Fibroblast of pulmonary artery (primary cell): ENCODE measurements around the gene PHF3.

Experiments used
- DNase-seq: peaks from one replicate; pipeline ENCODE4 v3.0.0-alpha.2; 2010; ENCODE audit warnings: low read depth
- H3K4me3 ChIP-seq: replicated peaks from 2 replicates; pipeline ENCODE4 v1.5.1; 2011; ENCODE audit warnings: low read depth, mild to moderate bottlenecking, control low read depth, low read length, moderate library complexity
- CTCF ChIP-seq: IDR thresholded peaks from 2 replicates; pipeline ENCODE4 v1.5.1; 2011; ENCODE audit warnings: mild to moderate bottlenecking, control low read depth, low read length, inconsistent platforms; ENCODE audit errors: missing control alignments

The PHF3 gene

GRCh38 chr6:63600136-63600535 lies 35.5 kb upstream of the PHF3 start:
- DNase-seq, result no peak
- no peak overlapping the region for H3K4me3 ChIP-seq
- no peak for TF ChIP-seq CTCF

GRCh38 chr6:63609231-63609630 lies 26.4 kb upstream of the PHF3 start:
- DNase-seq, result no peak
- H3K4me3 ChIP-seq, result no peak overlapping the region
- no peak for TF ChIP-seq CTCF

- no peak for DNase-seq
- no peak overlapping the region for H3K4me3 ChIP-seq
- TF ChIP-seq CTCF, result no peak
Measured at GRCh38 chr6:63610944-63611343, 24.7 kb upstream of the PHF3 start.

DNA sequence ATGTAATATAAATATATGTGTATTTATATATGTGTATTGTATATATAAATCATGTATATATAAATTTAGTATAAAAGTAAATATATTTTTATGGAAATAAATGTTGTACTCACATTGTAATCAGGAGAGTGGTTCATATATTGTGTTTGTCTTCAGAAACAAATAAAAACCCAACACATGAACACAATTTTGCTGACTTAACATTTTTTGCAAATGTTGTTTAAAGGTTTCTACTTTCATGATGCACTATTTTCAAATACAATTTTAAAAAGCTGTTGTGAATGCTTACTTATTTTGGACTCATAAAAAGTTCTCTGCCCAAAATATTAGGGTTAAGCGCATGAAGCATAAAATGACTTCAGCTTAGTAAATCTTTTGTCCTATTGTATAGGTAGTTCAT lies 24.0 kb upstream of the PHF3 start:
- no peak for TF ChIP-seq CTCF
- no peak for DNase-seq
- H3K4me3 ChIP-seq, result no peak overlapping the region

GRCh38 chr6:63615590-63615989 lies 20.0 kb upstream of the PHF3 start:
- no peak overlapping the region for H3K4me3 ChIP-seq
- no peak for TF ChIP-seq CTCF
- no peak for DNase-seq

- no peak for TF ChIP-seq CTCF
- H3K4me3 ChIP-seq, result no peak overlapping the region
- DNase-seq, result no peak
Measured at GRCh38 chr6:63624091-63624490, 11.5 kb upstream of the PHF3 start.

DNA sequence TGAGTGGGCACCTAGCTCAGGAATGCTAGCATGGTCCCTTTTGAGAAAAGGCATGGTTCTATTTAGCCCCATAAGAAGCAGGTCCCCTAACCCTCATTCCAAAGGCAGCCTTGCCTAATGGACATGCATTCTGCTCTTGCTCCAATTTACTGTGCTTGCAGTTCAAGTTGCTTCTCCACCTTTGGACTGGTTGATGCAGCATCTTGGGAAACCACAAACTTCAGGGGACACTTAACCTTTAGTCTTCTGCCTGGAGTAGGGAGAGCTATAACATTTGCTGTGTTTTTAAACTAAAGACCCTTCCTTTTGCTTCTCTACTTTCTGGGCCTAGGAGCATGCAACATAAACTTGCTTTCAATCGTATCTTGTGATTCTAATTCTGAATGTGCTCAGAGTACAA lies 5.1 kb upstream of the PHF3 start:
- DNase-seq, result no peak

More for the DNA sequence above, 5.1 kb upstream of the PHF3 start:
- no peak for TF ChIP-seq CTCF
- no peak overlapping the region for H3K4me3 ChIP-seq
